ENCODE data around the gene OXA1L. TPM values are rescaled to one million over a fixed set of nuclear protein-coding genes. Genes with fewer than 3 reads are reported as not detected.

OXA1L gene
- polyA plus RNA-seq, 1 experiment: 181 TPM

- ChIA-PET CTCF (interaction anchor here (1.0 kb wide), 2 partner anchors 8 to 61 kb away, joined by 3 to 8 read pairs; no protein-coding TSS in a partner anchor), POLR2A (interaction anchor here (0.7 kb wide), 1 partner anchor 45 kb away, joined by 4 read pairs; the partner anchor contains the start of gene OXA1L)
- Histone ChIP-seq H3K9me3 (ENCODE audit: control insufficient read depth, insufficient read depth, low read length) (no peaks in the 10 kb centered on the region), H3K27me3 (ENCODE audit: control insufficient read depth, insufficient read depth, low read length) (no peaks in the 10 kb centered on the region), H3K4me3 (ENCODE audit: low read depth, low read length) (no peak overlapping the region), H3K27ac (ENCODE audit: low read depth, low read length) (no peak overlapping the region)
- DNase-seq (ENCODE audit: low read depth, low spot score): no peak
- TF ChIP-seq, protein P1, sequence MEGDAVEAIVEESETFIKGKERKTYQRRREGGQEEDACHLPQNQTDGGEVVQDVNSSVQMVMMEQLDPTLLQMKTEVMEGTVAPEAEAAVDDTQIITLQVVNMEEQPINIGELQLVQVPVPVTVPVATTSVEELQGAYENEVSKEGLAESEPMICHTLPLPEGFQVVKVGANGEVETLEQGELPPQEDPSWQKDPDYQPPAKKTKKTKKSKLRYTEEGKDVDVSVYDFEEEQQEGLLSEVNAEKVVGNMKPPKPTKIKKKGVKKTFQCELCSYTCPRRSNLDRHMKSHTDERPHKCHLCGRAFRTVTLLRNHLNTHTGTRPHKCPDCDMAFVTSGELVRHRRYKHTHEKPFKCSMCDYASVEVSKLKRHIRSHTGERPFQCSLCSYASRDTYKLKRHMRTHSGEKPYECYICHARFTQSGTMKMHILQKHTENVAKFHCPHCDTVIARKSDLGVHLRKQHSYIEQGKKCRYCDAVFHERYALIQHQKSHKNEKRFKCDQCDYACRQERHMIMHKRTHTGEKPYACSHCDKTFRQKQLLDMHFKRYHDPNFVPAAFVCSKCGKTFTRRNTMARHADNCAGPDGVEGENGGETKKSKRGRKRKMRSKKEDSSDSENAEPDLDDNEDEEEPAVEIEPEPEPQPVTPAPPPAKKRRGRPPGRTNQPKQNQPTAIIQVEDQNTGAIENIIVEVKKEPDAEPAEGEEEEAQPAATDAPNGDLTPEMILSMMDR (IDR thresholded peaks at IDR 0.05; ENCODE audit: low read depth, low read length): no peak
Measured at GRCh38 chr14:22811722-22812121, 45.2 kb downstream of the OXA1L start.

DNA sequence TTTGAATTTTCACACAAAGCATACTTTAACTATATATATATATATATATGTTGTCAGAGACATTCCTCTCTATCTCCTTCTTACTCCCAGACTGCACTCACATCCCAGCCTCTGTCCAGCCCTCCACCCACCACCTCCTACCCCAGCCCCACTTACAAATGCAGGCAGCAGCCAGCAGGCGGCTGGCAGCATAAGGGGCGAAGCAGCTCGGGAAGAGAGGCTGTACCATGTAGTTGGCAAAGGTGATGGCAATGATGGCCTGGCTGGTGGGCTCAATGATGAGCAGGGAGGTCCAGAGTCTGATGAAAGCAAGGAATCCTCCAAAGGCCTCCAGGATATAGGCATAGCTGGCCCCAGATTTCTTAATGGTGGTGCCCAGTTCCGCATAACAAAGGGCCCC, 46.3 kb downstream of the OXA1L start:
- no peak for DNase-seq (ENCODE audit: low read depth, low spot score)
- TF ChIP-seq, protein P1 (IDR thresholded peaks at IDR 0.05; ENCODE audit: low read depth, low read length): no peak
- ChIA-PET CTCF (interaction anchor here (0.8 to 1.5 kb wide), 3 partner anchors 10 to 256 kb away, joined by 3 to 4 read pairs (median 3); no protein-coding TSS in a partner anchor), POLR2A (no interaction called here)
- no peak overlapping the region for H3K4me3 ChIP-seq (ENCODE audit: low read depth, low read length)
- H3K9me3 ChIP-seq (ENCODE audit: control insufficient read depth, insufficient read depth, low read length): no peaks in the 10 kb centered on the region
- no peaks in the 10 kb centered on the region for H3K27me3 ChIP-seq (ENCODE audit: control insufficient read depth, insufficient read depth, low read length)
- H3K27ac ChIP-seq (ENCODE audit: low read depth, low read length): no peak overlapping the region

DNA sequence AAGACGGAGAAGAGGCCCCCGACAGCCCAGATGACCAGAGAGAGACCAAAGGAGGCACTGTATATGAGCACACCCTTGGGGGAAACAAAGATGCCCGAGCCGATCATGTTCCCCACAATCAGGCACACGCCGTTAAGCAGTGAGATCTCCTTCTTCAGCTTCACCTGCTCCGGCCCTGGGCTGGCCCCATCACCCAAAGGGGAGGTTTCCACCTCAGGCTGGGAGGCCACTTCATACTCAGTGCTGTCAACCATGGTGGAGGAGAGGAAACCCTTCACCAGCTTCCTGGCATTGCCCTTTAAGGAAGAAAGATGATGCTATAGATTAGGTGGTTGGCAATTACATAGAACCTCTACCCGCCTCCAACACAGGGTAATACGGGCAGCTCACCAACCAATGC, 46.7 kb downstream of the OXA1L start:
- no peak overlapping the region for H3K4me3 ChIP-seq (ENCODE audit: low read depth, low read length)
- POLR2A ChIA-PET: no interaction called here
- H3K27me3 ChIP-seq (ENCODE audit: control insufficient read depth, insufficient read depth, low read length): no peaks in the 10 kb centered on the region
- no peak for DNase-seq (ENCODE audit: low read depth, low spot score)
- CTCF ChIA-PET: interaction anchor here (0.8 to 1.5 kb wide), 3 partner anchors 10 to 256 kb away, joined by 3 to 4 read pairs (median 3); no protein-coding TSS in a partner anchor
- no peaks in the 10 kb centered on the region for H3K9me3 ChIP-seq (ENCODE audit: control insufficient read depth, insufficient read depth, low read length)
- H3K27ac ChIP-seq (ENCODE audit: low read depth, low read length): no peak overlapping the region
- TF ChIP-seq, protein P1 (IDR thresholded peaks at IDR 0.05; ENCODE audit: low read depth, low read length): no peak

DNA sequence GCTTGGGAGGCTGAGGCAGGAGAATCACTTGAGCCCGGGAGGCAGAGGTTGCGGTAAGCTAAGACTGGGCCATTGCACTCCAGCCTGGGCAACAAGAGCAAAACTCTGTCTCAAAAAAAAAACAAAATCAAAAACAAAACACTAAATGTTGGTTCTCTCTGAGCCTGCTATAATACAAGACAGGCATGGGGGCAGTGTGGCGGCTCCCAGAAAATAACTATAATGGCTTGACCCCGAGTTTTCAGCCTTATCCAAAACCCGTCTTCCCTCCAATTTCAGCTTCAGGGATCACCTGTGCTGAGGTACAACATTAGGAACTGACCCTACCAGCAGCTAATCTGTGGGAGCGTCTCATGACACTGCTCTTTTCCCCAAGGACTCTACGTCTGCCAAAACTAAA, 47.9 kb downstream of the OXA1L start:
- TF ChIP-seq, protein P1 (IDR thresholded peaks at IDR 0.05; ENCODE audit: low read depth, low read length): no peak
- no peaks in the 10 kb centered on the region for H3K27me3 ChIP-seq (ENCODE audit: control insufficient read depth, insufficient read depth, low read length)
- H3K9me3 ChIP-seq (ENCODE audit: control insufficient read depth, insufficient read depth, low read length): no peaks in the 10 kb centered on the region
- no peak overlapping the region for H3K27ac ChIP-seq (ENCODE audit: low read depth, low read length)
- POLR2A ChIA-PET: no interaction called here
- CTCF ChIA-PET: interaction anchor here (1.1 kb wide), 1 partner anchor 244 kb away, joined by 3 read pairs; no protein-coding TSS in a partner anchor
- H3K4me3 ChIP-seq (ENCODE audit: low read depth, low read length): no peak overlapping the region
- DNase-seq (ENCODE audit: low read depth, low spot score): no peak

GRCh38 chr14:22814941-22815713, 48.6 kb downstream of the OXA1L start, which contains the start of gene SLC7A7:
SLC7A7 (minus strand) TSS chr14:22815435; CDS start chr14:22813398, 2,037 bp downstream.
- DNase-seq (ENCODE audit: low read depth, low spot score): no peak
- CTCF ChIA-PET: interaction anchor here (1.1 kb wide), 1 partner anchor 245 kb away, joined by 3 read pairs; no protein-coding TSS in a partner anchor
- Histone ChIP-seq H3K9me3 (ENCODE audit: control insufficient read depth, insufficient read depth, low read length) (no peaks in the 10 kb centered on the region), H3K27ac (ENCODE audit: low read depth, low read length) (no peak within 1 kb of the TSS), H3K27me3 (ENCODE audit: control insufficient read depth, insufficient read depth, low read length) (no peaks in the 10 kb centered on the region), H3K4me3 (ENCODE audit: low read depth, low read length) (no peak within 1 kb of the TSS)
- POLR2A ChIA-PET: no interaction called here
- TF ChIP-seq, protein P1 (IDR thresholded peaks at IDR 0.05; ENCODE audit: low read depth, low read length): no peak

All from AG04450 (cell line).